HG03457 (cell line): ENCODE data around the gene MTF2.
"Not testable (repeated sequence)": the region's sequence is repeated elsewhere in the genome, so short reads cannot be mapped to it uniquely, and the experiment has no call there.

Experiments used
- ATAC-seq: cut with Tn5 transposase; IDR thresholded peaks from one replicate; pipeline ENCODE4 v1.9.1; 2021; ENCODE audit warnings: moderate number of reproducible peaks; ENCODE audit not compliant: unreplicated experiment

MTF2 gene

GRCh38 chr1:93137604-93138292 is 58.7 kb downstream of the MTF2 start:
- no peak for ATAC-seq

- no peak for ATAC-seq
Measured at GRCh38 chr1:93140106-93140505, 61.0 kb downstream of the MTF2 start.

- ATAC-seq, result no peak
Measured at GRCh38 chr1:93142161-93142560, 63.1 kb downstream of the MTF2 start.

- ATAC-seq, result no peak
Measured at GRCh38 chr1:93143136-93143535, 64.1 kb downstream of the MTF2 start.

- ATAC-seq, result no peak
Measured at GRCh38 chr1:93143769-93144168, 64.7 kb downstream of the MTF2 start.

- ATAC-seq, result no peak
Measured at GRCh38 chr1:93148001-93148400, 68.9 kb downstream of the MTF2 start.

- ATAC-seq, result no peak
Measured at GRCh38 chr1:93150729-93151128, 71.6 kb downstream of the MTF2 start.

GRCh38 chr1:93151474-93151873 is 72.4 kb downstream of the MTF2 start:
- no peak for ATAC-seq

GRCh38 chr1:93152835-93153234 is 73.8 kb downstream of the MTF2 start:
- ATAC-seq, result no peak

- no peak for ATAC-seq
Measured at GRCh38 chr1:93154898-93155297, 75.8 kb downstream of the MTF2 start.

- no peak for ATAC-seq
Measured at GRCh38 chr1:93155335-93155734, 76.3 kb downstream of the MTF2 start.

GRCh38 chr1:93159337-93159736 is 80.3 kb downstream of the MTF2 start:
- no peak for ATAC-seq

GRCh38 chr1:93163314-93163713 is 84.2 kb downstream of the MTF2 start:
- not testable (repeated sequence) for ATAC-seq

- ATAC-seq, result no peak
Measured at GRCh38 chr1:93164816-93165215, 85.7 kb downstream of the MTF2 start.

GRCh38 chr1:93165895-93166294 is 86.8 kb downstream of the MTF2 start:
- ATAC-seq, result not testable (repeated sequence)

- ATAC-seq, result no peak
Measured at GRCh38 chr1:93167006-93167405, 87.9 kb downstream of the MTF2 start.

GRCh38 chr1:93170141-93170678 is 91.1 kb downstream of the MTF2 start:
- not testable (repeated sequence) for ATAC-seq

GRCh38 chr1:93171549-93172034 is 92.5 kb downstream of the MTF2 start:
- no peak for ATAC-seq

GRCh38 chr1:93172778-93173177 is 93.7 kb downstream of the MTF2 start:
- ATAC-seq, result no peak

GRCh38 chr1:93174638-93175037 is 95.6 kb downstream of the MTF2 start:
- ATAC-seq, result not testable (repeated sequence)

GRCh38 chr1:93177991-93178390 is 98.9 kb downstream of the MTF2 start:
- no peak for ATAC-seq

- ATAC-seq, result no peak
Measured at GRCh38 chr1:93178418-93178817, 99.3 kb downstream of the MTF2 start.
